ENCODE measurements around the gene SLFN11. TPM values are rescaled to one million over a fixed set of nuclear protein-coding genes. Genes with fewer than 3 reads are reported as not detected.

SLFN11 gene
- total RNA-seq, 1 donor from 2014 or later = 30.3 TPM

GRCh38 chr17:35352284-35352683 lies 21.1 kb downstream of the SLFN11 start:
- Histone ChIP-seq H3K4me1 (no peaks in the 10 kb centered on the region), H3K27ac (no peak overlapping the region), H3K4me3 (no peak overlapping the region), H3K9me3 (no peaks in the 10 kb centered on the region), H3K27me3 (no peaks in the 10 kb centered on the region), H3K36me3 (peaks cover 20 to 37% of the 10 kb centered on the region in 2 donors)
- TF ChIP-seq, protein P1, sequence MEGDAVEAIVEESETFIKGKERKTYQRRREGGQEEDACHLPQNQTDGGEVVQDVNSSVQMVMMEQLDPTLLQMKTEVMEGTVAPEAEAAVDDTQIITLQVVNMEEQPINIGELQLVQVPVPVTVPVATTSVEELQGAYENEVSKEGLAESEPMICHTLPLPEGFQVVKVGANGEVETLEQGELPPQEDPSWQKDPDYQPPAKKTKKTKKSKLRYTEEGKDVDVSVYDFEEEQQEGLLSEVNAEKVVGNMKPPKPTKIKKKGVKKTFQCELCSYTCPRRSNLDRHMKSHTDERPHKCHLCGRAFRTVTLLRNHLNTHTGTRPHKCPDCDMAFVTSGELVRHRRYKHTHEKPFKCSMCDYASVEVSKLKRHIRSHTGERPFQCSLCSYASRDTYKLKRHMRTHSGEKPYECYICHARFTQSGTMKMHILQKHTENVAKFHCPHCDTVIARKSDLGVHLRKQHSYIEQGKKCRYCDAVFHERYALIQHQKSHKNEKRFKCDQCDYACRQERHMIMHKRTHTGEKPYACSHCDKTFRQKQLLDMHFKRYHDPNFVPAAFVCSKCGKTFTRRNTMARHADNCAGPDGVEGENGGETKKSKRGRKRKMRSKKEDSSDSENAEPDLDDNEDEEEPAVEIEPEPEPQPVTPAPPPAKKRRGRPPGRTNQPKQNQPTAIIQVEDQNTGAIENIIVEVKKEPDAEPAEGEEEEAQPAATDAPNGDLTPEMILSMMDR (IDR thresholded peaks at IDR 0.05) = no peak
- intact Hi-C loops (cut with DNase I) = no loop called here
- DNase-seq (ENCODE audit: low spot score in 2 of 2) = no peak

GRCh38 chr17:35350493-35350892 lies 22.9 kb downstream of the SLFN11 start:
- intact Hi-C loops (cut with DNase I) = no loop called here
- peaks cover 20 to 33% of the 10 kb centered on the region in 2 donors for H3K36me3 ChIP-seq
- TF ChIP-seq, protein P1 (IDR thresholded peaks at IDR 0.05) = no peak
- no peaks in the 10 kb centered on the region for H3K9me3 ChIP-seq
- H3K27me3 ChIP-seq = no peaks in the 10 kb centered on the region
- H3K4me1 ChIP-seq = peaks cover 0 to 4% of the 10 kb centered on the region in 2 donors
- H3K27ac ChIP-seq = no peak overlapping the region
- no peak overlapping the region for H3K4me3 ChIP-seq
- DNase-seq (ENCODE audit: low spot score in 2 of 2) = no peak

- Histone ChIP-seq H3K27me3 (no peaks in the 10 kb centered on the region), H3K4me1 (peaks cover 0 to 6% of the 10 kb centered on the region in 2 donors), H3K36me3 (peaks cover 0 to under 1% of the 10 kb centered on the region in 2 donors), H3K4me3 (peak overlapping the region; percentile 41 to 62), H3K9me3 (peaks cover 0 to 2% of the 10 kb centered on the region in 2 donors), H3K27ac (peak overlapping the region; percentile 42 to 55)
- intact Hi-C loops (cut with DNase I) = no loop called here
- peak in 1 of 2 donors; percentile 74 for DNase-seq (ENCODE audit: low spot score in 2 of 2)
- TF ChIP-seq, protein P1 (IDR thresholded peaks at IDR 0.05) = no peak
Observed at GRCh38 chr17:35345926-35346771, 27.3 kb downstream of the SLFN11 start.

- Histone ChIP-seq H3K36me3 (no peaks in the 10 kb centered on the region), H3K27ac (peak overlapping the region; percentile 42 to 55), H3K27me3 (no peaks in the 10 kb centered on the region), H3K4me1 (peaks cover 0 to 6% of the 10 kb centered on the region in 2 donors), H3K4me3 (peak overlapping the region; percentile 41 to 62), H3K9me3 (peaks cover 0 to 5% of the 10 kb centered on the region in 2 donors)
- intact Hi-C loops (cut with DNase I) = no loop called here
- TF ChIP-seq, protein P1 (IDR thresholded peaks at IDR 0.05) = no peak
- DNase-seq (ENCODE audit: low spot score in 2 of 2) = no peak
Observed at GRCh38 chr17:35345445-35345925, 27.9 kb downstream of the SLFN11 start.

DNA sequence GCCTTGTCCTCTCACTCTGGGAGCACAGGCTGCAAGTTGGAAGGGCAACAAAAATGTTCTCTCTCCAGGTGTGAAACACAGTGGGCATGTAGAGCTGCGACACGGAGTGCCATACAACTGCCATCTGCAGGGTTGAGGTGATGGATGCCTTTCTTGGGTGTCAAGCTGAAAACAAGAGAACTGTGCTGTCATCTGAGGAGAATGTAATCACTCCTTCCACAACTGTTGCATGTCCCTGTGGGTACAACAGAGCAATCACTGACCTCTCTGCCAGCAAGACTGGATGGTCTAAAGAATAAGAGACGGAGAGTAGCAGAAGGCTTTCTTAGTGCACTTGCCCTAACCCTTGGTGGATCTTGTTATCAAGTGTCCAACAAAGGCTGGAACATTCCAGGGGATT lies 29.2 kb downstream of the SLFN11 start:
- TF ChIP-seq, protein P1 (IDR thresholded peaks at IDR 0.05) = no peak
- no peak for DNase-seq (ENCODE audit: low spot score in 2 of 2)
- Histone ChIP-seq H3K9me3 (peaks cover 0 to 5% of the 10 kb centered on the region in 2 donors), H3K27me3 (no peaks in the 10 kb centered on the region), H3K4me3 (no peak overlapping the region), H3K4me1 (peaks cover 0 to 6% of the 10 kb centered on the region in 2 donors), H3K36me3 (no peaks in the 10 kb centered on the region), H3K27ac (no peak overlapping the region)
- intact Hi-C loops (cut with DNase I) = no loop called here
